IMR-90 (cell line): ENCODE data around the gene DDX6. TPM values are rescaled to one million over a fixed set of nuclear protein-coding genes. Genes with fewer than 3 reads are reported as not detected.
"Not testable (repeated sequence)": the region's sequence is repeated elsewhere in the genome, so short reads cannot be mapped to it uniquely, and the experiment has no call there.

ENCODE experiments used
- ATAC-seq: fragments of 200-7000 bp; cut with Tn5 transposase; 2 replicates; pipeline ENCODE4 v1.9.1; 2020; ENCODE audit warnings: low read depth, mild to moderate bottlenecking, moderate library complexity
- BruUV-seq: library from RNA; stranded (reverse); fragments of 400-500 nt; replicated peaks from 2 replicates; lab custom pipeline; 2021; lab: Mats Ljungman, UMichigan
- CTCF ChIA-PET: fragments of 300-600 bp; formaldehyde crosslinking; extraction: SDS; loops from one replicate; lab custom pipeline; 2021; ENCODE audit warnings: antibody characterized with exemption; lab: Yijun Ruan, JAX
- POLR2A ChIA-PET: fragments of 300-600 bp; sonication (Branson Sonifier 250); formaldehyde crosslinking; loops from one replicate; lab custom pipeline; 2022; ENCODE audit warnings: antibody characterized with exemption; ENCODE audit not compliant: unreplicated experiment; lab: Charles Lee
- DNase-seq: peaks from one replicate; pipeline ENCODE4 v3.0.0; 2013
- H2AFZ ChIP-seq: replicated peaks from 2 replicates; pipeline ENCODE3; 2013; ENCODE audit warnings: low read length, mild to moderate bottlenecking; ENCODE audit not compliant: poor library complexity
- H2AK5ac ChIP-seq: 2 replicates; pipeline ENCODE4 v1.6.1; 2013; ENCODE audit warnings: low read depth, low read length, inconsistent platforms
- H2AK9ac ChIP-seq: replicated peaks from 2 replicates; pipeline ENCODE3; 2013; ENCODE audit warnings: mild to moderate bottlenecking, low read depth, low read length, moderate library complexity; ENCODE audit not compliant: poor library complexity
- H2BK120ac ChIP-seq: 2 replicates; pipeline ENCODE4 v1.6.1; 2013; ENCODE audit warnings: low read depth, low read length, inconsistent platforms
- H2BK15ac ChIP-seq: 3 replicates; pipeline ENCODE4 v1.6.1; 2013; ENCODE audit warnings: low read depth, low read length, inconsistent platforms
- H2BK20ac ChIP-seq: 2 replicates; pipeline ENCODE4 v1.6.1; 2013; ENCODE audit warnings: low read depth, mild to moderate bottlenecking, inconsistent platforms, low read length, moderate library complexity
- H2BK5ac ChIP-seq: 2 replicates; pipeline ENCODE4 v1.6.1; 2013; ENCODE audit warnings: mild to moderate bottlenecking, low read depth, low read length, inconsistent platforms; ENCODE audit not compliant: poor library complexity, severe bottlenecking
- H3K14ac ChIP-seq: replicated peaks from 2 replicates; pipeline ENCODE4 v1.6.1; 2013; ENCODE audit warnings: low read depth, low read length, inconsistent platforms
- H3K18ac ChIP-seq: 2 replicates; pipeline ENCODE4 v1.6.1; 2013; ENCODE audit warnings: low read depth, low read length, control low read depth
- H3K23ac ChIP-seq: 2 replicates; pipeline ENCODE4 v1.6.1; 2013; ENCODE audit warnings: low read depth, low read length, inconsistent platforms
- H3K27ac ChIP-seq: 2 replicates; pipeline ENCODE4 v1.5.1; 2013; ENCODE audit warnings: mild to moderate bottlenecking, control low read depth, low read length; ENCODE audit not compliant: insufficient read depth
- H3K27me3 ChIP-seq: 2 replicates; pipeline ENCODE4 v1.6.1; 2013; ENCODE audit warnings: low read length; ENCODE audit not compliant: control insufficient read depth, insufficient read depth
- H3K36me3 ChIP-seq: 2 replicates; pipeline ENCODE4 v1.6.1; 2013; ENCODE audit warnings: low read length, mixed read lengths; ENCODE audit not compliant: control insufficient read depth, insufficient read depth
- H3K4ac ChIP-seq: 2 replicates; pipeline ENCODE4 v1.6.1; 2013; ENCODE audit warnings: low read depth, low read length, inconsistent platforms
- H3K4me1 ChIP-seq: 2 replicates; pipeline ENCODE4 v1.6.1; 2013; ENCODE audit warnings: low read length, mixed read lengths; ENCODE audit not compliant: control insufficient read depth, insufficient read depth
- H3K4me2 ChIP-seq: 2 replicates; pipeline ENCODE4 v1.6.1; 2013; ENCODE audit warnings: low read depth, mild to moderate bottlenecking, control low read depth, low read length, moderate library complexity
- H3K4me3 ChIP-seq: 2 replicates; pipeline ENCODE4 v1.5.1; 2013; ENCODE audit warnings: low read depth, mild to moderate bottlenecking, control low read depth, low read length, moderate library complexity; ENCODE audit not compliant: insufficient read depth
- H3K56ac ChIP-seq: 2 replicates; pipeline ENCODE4 v1.6.1; 2013; ENCODE audit warnings: low read length, inconsistent platforms; ENCODE audit not compliant: insufficient read depth; ENCODE audit errors: extremely low read depth
- H3K79me1 ChIP-seq, 2 experiments: 2 replicates each; pipeline ENCODE4 v1.6.1; 2013; ENCODE audit warnings: low read length in 2 of 2, inconsistent platforms in 1 of 2, low read depth in 1 of 2
- H3K9ac ChIP-seq: 2 replicates; pipeline ENCODE4 v1.6.1; 2013; ENCODE audit warnings: low read depth, low read length, control low read depth
- H3K9me1 ChIP-seq: 2 replicates; pipeline ENCODE4 v1.6.1; 2013; ENCODE audit warnings: low read length, inconsistent platforms; ENCODE audit not compliant: insufficient read depth
- H3K9me3 ChIP-seq: 2 replicates; pipeline ENCODE4 v1.6.1; 2013; ENCODE audit warnings: low read length; ENCODE audit not compliant: control insufficient read depth, insufficient read depth
- H4K20me1 ChIP-seq: 2 replicates; pipeline ENCODE4 v1.6.1; 2013; ENCODE audit warnings: low read length, inconsistent platforms; ENCODE audit not compliant: insufficient read depth
- H4K5ac ChIP-seq: 2 replicates; pipeline ENCODE4 v1.6.1; 2013; ENCODE audit warnings: mild to moderate bottlenecking, low read depth, low read length, control low read depth
- H4K8ac ChIP-seq, 2 experiments: 2 replicates each; pipeline ENCODE4 v1.6.1; 2013; ENCODE audit warnings: low read depth in 2 of 2, low read length in 2 of 2, control low read depth in 1 of 2, inconsistent platforms in 1 of 2
- H4K91ac ChIP-seq: 2 replicates; pipeline ENCODE4 v1.6.1; 2013; ENCODE audit warnings: low read depth, low read length, inconsistent platforms; ENCODE audit not compliant: insufficient read depth
- FOS ChIP-seq: fragments of 150-350 bp; IDR thresholded peaks from 2 replicates; pipeline ENCODE4 v1.6.1; 2016; ENCODE audit warnings: low read depth, low read length
- MAZ ChIP-seq: IDR thresholded peaks from 2 replicates; pipeline ENCODE4 v1.6.1; 2012; ENCODE audit warnings: low read depth, mild to moderate bottlenecking, low read length, improper control_type of control experiment, moderate library complexity, borderline replicate concordance
- NFE2L2 ChIP-seq: fragments of 150-350 bp; IDR thresholded peaks from 2 replicates; pipeline ENCODE4 v1.6.1; 2016; ENCODE audit warnings: low read depth, mild to moderate bottlenecking, low read length
- POLR2A ChIP-seq: IDR thresholded peaks from 2 replicates; pipeline ENCODE4 v1.6.1; 2012; ENCODE audit warnings: mild to moderate bottlenecking, low read depth, low read length
- RAD21 ChIP-seq: IDR thresholded peaks from 2 replicates; pipeline ENCODE4 v1.6.1; 2012; ENCODE audit warnings: low read length, improper control_type of control experiment
- RFX5 ChIP-seq: IDR thresholded peaks from 2 replicates; pipeline ENCODE4 v1.8.0; 2012; ENCODE audit warnings: low read depth, mild to moderate bottlenecking, low read length, moderate library complexity
- WGBS, 2 experiments: methylation state at CpG; one replicate each; pipeline versions ENCODE4 v1.1.5 to v1.1.7; 2013; ENCODE audit warnings: missing lambda C conversion rate in 2 of 2; ENCODE audit not compliant: insufficient read length in 1 of 2; ENCODE audit errors: extremely low coverage in 2 of 2; 5-methylcytosine and 5-hydroxymethylcytosine counted together
- dilution Hi-C: fragments of 300-500 bp; cut with HindIII; formaldehyde crosslinking; loops from one replicate; pipeline ENCODE4 v1.14.3; 2018; ENCODE audit warnings: low sequenced_read_pairs; ENCODE audit not compliant: unreplicated experiment
- in situ Hi-C: fragments of 300-500 bp; cut with MboI; formaldehyde crosslinking; loops from 3 replicates; pipeline ENCODE4 v1.14.3; 2019; ENCODE audit warnings: low sequenced_read_pairs, inconsistent platforms, mixed read lengths
- intact Hi-C: fragments of 100-400 bp; cut with micrococcal nuclease; formaldehyde crosslinking; loops from 2 replicates; pipeline ENCODE4 v1.10.0; 2022
- polyA plus RNA-seq, 3 experiments: library from polyadenylated mRNA; depleted of rRNA; stranded (reverse); fragments of >200 nt; gene quantifications; 2 replicates each; pipeline ENCODE4 v1.2.3, GENCODE V29; 2012; ENCODE audit warnings: low replicate concordance in 1 of 3
- total RNA-seq: library from RNA; depleted of rRNA; stranded (reverse); fragments of >200 nt; gene quantifications from 2 replicates; pipeline ENCODE4 v1.2.3, GENCODE V29; 2012

Gene DDX6
- total and polyA plus RNA-seq, 2 of the 4 experiments (the other 2 are of a cell fraction) = 19.2 to 197 TPM

GRCh38 chr11:118783724-118784495 is 7.1 kb downstream of the DDX6 start:
- H4K20me1 ChIP-seq = peaks cover 78% of the 10 kb centered on the region
- dilution Hi-C loops = no loop called here
- POLR2A ChIA-PET = no interaction called here

GRCh38 chr11:118783324-118783723 is 7.6 kb downstream of the DDX6 start:
- H3K27me3 ChIP-seq, H3K4me3 ChIP-seq, H3K4me1 ChIP-seq, H4K8ac ChIP-seq, H3K9me1 ChIP-seq, H3K23ac ChIP-seq, H3K4ac ChIP-seq, H4K91ac ChIP-seq, dilution Hi-C loops, H2BK120ac ChIP-seq, DNase-seq, H3K9me3 ChIP-seq, H3K56ac ChIP-seq, H2AK5ac ChIP-seq, H3K18ac ChIP-seq, H3K27ac ChIP-seq, ATAC-seq, H2BK20ac ChIP-seq, H3K4me2 ChIP-seq, H2BK15ac ChIP-seq, H3K14ac ChIP-seq, H2AFZ ChIP-seq, CTCF ChIA-PET, H4K5ac ChIP-seq, POLR2A ChIA-PET, in situ Hi-C loops, BruUV-seq, H2BK5ac ChIP-seq, intact Hi-C loops, H2AK9ac ChIP-seq, H3K9ac ChIP-seq: not testable (repeated sequence)
- 93% methylated on average over 3 of the region's 5 CpGs; no CpG with 5 or more reads in 1 of the 2 experiments for WGBS, 2 experiments
- peaks cover 75% of the 10 kb centered on the region for H4K20me1 ChIP-seq
- peaks cover 51% of the 10 kb centered on the region for H3K36me3 ChIP-seq
- peaks cover 12 to 27% of the 10 kb centered on the region in 2 experiments for H3K79me1 ChIP-seq

More at GRCh38 chr11:118783724-118784495, 7.1 kb downstream of the DDX6 start:
- H2BK20ac ChIP-seq = no peak overlapping the region
- H3K18ac ChIP-seq = no peak overlapping the region
- ATAC-seq (no peak), DNase-seq (no peak)
- peaks cover 48% of the 10 kb centered on the region for H3K36me3 ChIP-seq
- TF ChIP-seq RFX5 (no peak), FOS (no peak), POLR2A (no peak), RAD21 (no peak), MAZ (no peak), NFE2L2 (no peak)
- no peak overlapping the region for H3K56ac ChIP-seq
- no peak overlapping the region for H2BK120ac ChIP-seq
- H3K27me3 ChIP-seq = no peaks in the 10 kb centered on the region
- no peak overlapping the region for H2BK15ac ChIP-seq
- no peak overlapping the region for H3K4me3 ChIP-seq
- no peak overlapping the region for H4K91ac ChIP-seq
- H3K79me1 ChIP-seq = peaks cover 12 to 23% of the 10 kb centered on the region in 2 experiments
- no peak overlapping the region for H2BK5ac ChIP-seq
- no peak overlapping the region for H3K9ac ChIP-seq
- H3K4me1 ChIP-seq = peaks cover 3% of the 10 kb centered on the region
- no peak overlapping the region for H3K23ac ChIP-seq
- H4K8ac ChIP-seq = no peak overlapping the region
- WGBS, 2 experiments = 100% methylated on average over 2 of the region's 8 CpGs; no CpG with 5 or more reads in 1 of the 2 experiments
- no peak overlapping the region for H2AK9ac ChIP-seq
- no peak overlapping the region for H2AFZ ChIP-seq
- intact Hi-C loops (no loop called here), in situ Hi-C loops (no loop called here)
- no peak overlapping the region for H3K4me2 ChIP-seq
- H3K9me1 ChIP-seq = peaks cover 7% of the 10 kb centered on the region; the same call in 1 of the 2 replicates
- H4K5ac ChIP-seq = no peak overlapping the region
- H3K9me3 ChIP-seq = no peaks in the 10 kb centered on the region
- H3K27ac ChIP-seq = no peak overlapping the region
- H3K4ac ChIP-seq = no peak overlapping the region
- CTCF ChIA-PET = interaction anchor here (0.6 kb wide), 1 partner anchor 90 kb away, joined by 3 read pairs; no protein-coding TSS in a partner anchor
- BruUV-seq = no TSS peak
- H3K14ac ChIP-seq = no peak overlapping the region
- H2AK5ac ChIP-seq = no peak overlapping the region
